GM19043 (cell line): Measurements from ENCODE around the gene PLEK2.
"Not testable (repeated sequence)": the region's sequence is repeated elsewhere in the genome, so short reads cannot be mapped to it uniquely, and the experiment has no call there.

ENCODE experiments used
- ATAC-seq: cut with Tn5 transposase; IDR thresholded peaks from one replicate; pipeline ENCODE4 v1.9.1; 2021; ENCODE audit warnings: low read depth; ENCODE audit not compliant: unreplicated experiment

PLEK2 gene

DNA sequence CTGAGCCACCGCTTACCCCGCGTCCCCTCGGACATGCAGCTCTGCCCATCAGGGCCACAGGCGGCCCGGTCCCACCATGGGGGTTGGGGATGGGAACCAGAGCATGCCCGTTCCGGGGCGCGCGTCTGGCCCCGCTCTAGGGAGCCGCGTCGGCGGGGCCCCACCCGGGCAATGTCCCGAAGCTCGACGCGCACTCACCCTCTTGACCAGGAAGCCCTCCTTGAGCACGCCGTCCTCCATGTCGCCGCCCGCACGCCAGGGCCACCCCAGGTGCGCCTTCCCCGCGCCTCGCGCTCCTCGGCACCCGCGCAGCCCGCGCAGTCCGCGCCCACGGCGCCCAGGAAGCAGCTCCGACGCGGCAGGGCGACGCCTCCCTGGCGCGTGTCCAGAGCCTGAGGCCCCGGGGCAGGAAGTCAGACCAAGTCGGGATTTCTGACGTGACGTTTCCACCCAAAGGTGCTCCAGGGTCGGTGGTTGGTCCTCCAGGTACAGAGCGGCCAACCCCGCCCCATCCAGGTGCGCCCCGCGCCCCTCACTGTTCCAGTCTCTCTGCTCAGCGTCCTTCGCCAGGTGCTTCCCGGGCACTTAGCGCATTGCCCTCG lies at the start of gene PLEK2:
Gene PLEK2, minus strand, starts transcription at position 346 of the 602 bp plus-strand sequence. Its CDS starts 106 bp downstream, at position 240.
- ATAC-seq: no peak

DNA sequence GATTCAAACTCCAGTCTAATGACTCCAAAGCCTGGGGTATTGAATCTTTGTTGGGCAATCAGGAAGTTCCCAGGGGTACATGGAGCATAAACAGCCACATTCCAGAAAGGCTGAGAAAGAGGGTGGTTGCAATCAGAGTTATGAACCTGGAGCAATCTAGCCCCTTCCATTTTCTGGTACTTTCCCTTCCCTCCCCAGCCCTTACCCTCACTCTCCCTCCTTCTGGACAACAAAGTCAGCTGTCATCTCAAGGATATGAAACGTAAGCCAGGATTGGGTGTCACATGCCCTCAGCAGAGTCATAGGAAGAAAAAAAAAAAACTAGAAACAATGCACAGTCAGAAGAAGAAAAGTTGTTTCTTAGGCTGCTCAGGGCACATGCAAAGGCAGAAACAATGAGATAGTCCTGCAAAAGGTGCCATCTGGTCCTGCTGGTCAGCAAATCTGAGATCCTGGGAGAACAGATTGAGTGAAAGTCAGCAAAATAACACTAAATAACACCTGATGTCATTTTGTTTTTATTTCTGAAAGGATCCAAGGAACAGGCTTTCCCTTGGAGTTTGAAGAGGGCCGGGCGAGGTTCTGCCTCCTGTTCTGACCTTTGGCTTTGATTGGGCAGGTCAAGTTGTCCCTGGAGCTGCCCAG lies 49.5 kb upstream of the PLEK2 start:
- ATAC-seq: no peak

- ATAC-seq: no peak
Measured at GRCh38 chr14:67459336-67459735, 47.4 kb upstream of the PLEK2 start.

GRCh38 chr14:67457782-67458181 lies 45.8 kb upstream of the PLEK2 start:
- no peak for ATAC-seq

GRCh38 chr14:67456732-67457131 lies 44.8 kb upstream of the PLEK2 start:
- no peak for ATAC-seq

- ATAC-seq: no peak
Measured at GRCh38 chr14:67453575-67454300, 41.8 kb upstream of the PLEK2 start.

DNA sequence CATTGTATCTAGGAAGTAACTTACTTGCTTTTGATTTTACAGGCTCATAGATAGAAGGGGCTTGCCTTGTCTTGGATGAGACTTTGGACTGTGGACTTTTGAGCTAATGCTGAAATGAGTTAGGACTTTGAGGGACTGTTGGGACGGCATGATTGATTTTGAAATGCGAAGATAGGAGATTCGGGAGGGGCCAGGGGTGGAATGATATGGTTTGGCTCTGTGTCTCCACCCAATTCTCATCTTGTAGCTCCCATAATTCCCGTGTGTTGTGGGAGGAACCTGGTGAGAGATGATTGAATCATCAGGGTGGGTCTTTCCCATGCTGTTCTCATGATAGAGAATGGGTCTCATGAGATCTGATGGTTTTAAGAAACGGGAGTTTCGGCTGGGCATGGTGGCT lies 39.7 kb upstream of the PLEK2 start:
- not testable (repeated sequence) for ATAC-seq

DNA sequence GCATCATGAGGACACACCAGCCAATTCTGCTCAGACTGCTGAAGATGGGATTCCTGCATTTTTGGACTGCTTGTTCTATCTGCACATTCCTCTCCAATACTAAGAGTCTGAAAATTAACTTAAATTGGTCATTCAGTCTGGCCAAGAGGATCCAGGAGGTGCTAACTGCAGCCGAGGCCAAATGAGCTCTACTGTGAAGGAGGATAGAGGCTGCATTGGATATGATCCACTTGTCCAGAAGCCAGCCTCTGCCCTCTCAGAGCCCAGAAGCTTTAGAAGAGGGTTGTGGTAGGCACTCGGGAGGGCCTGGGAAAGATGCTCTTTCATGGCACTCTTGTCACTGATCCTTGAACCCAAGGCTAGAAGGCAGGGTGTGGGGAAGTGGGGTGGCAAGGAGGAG lies 37.1 kb upstream of the PLEK2 start:
- no peak for ATAC-seq

GRCh38 chr14:67447033-67447381 lies 35.0 kb upstream of the PLEK2 start:
- ATAC-seq: no peak

- no peak for ATAC-seq
Measured at GRCh38 chr14:67446371-67447032, 34.5 kb upstream of the PLEK2 start.

- ATAC-seq: no peak
Measured at GRCh38 chr14:67444395-67444794, 32.4 kb upstream of the PLEK2 start.

DNA sequence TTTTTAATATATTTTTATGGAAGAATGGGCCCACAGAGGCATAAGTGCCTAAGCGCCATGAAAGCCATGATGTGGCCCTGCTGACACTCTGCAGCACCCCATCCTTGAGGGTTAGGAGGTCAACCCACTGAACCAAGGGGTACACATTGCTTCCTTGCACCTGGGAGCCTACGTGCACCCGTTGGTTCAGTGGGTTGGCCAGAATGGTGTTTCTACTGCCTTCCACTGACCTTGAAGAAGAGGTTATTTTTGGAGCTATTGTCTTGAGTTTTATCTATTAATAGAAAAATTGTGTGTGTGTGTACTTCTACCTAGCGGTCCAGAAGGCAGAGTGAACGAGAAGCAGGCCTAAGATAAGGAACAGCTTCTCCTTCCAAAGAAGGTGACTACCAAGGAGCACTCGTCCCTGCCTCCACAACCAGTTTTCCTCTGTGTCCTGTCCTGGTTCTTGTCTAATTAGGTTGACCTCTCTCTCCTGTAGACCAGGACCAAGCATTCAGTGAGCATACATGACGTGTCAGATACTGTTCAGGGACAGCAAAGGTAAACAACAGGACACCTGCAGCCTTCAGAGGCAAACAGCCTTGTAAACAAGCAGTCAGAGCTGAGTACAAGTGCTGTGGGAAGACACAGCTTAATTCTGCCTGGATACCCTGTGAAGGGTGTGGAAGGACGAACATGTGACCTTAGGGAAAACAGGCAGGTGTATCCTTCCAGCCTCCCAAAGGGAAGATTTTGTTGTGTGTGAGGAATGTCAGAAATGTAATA lies 30.4 kb upstream of the PLEK2 start:
- ATAC-seq: no peak

- ATAC-seq: no peak
Measured at GRCh38 chr14:67441672-67442071, 29.7 kb upstream of the PLEK2 start.

DNA sequence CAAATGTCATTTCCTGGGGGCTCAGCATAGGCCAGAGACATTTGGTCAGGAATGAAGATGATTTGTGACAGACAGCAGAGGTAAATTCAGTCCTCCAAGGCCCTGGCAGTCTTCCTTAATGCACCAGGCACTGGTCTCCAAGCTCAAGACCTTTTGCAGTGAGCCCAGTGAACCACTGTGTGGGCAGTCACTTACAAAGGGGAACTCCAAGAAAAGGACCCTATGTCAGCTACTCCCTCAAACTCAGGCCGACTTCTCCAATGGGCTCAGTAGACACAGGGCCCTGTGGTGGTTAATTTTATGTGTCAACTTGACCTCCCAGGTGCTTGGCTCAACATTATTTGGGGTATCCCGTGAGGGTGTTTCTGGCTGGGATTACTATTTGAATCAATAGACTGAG lies 29.3 kb upstream of the PLEK2 start:
- no peak for ATAC-seq

DNA sequence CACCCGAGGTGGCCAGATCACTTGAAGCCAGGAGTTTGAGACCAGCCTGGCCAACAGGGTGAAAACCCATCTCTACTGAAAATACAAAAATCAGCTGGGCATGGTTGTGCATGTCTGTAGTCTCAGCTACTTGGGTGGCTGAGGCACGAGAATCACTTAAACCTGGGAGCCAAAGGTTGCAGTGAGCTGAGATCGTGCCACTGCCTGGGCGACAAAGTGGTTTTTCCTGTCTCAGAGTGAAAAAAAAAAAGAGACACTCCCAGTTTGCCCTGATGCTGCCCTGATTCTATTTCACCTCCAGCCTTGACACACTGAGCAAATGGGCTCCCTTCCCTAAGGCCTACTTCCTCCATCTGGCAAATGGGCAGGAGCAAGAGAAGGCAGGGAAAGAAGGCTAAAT lies 28.5 kb upstream of the PLEK2 start:
- ATAC-seq: no peak

DNA sequence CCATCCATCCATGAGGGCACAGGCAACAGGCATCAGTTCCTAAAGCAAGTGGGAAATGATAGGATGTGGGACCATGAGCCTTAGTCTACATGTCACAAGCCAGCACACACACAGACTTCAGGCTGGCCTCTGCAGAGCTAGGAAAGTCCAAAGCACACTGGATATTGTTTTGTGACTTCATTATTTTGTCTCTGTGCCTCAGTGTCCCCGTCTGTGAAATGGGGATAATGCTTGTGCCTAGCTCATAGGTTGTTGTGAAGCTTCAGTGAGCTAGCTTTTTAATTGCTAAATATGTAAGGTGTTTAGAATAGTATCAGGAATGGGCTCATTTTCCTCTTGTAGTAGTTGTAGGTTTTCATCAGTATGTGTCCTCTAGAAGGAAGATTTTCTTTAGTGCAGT lies 27.0 kb upstream of the PLEK2 start:
- ATAC-seq: no peak

GRCh38 chr14:67436006-67436866 lies 24.3 kb upstream of the PLEK2 start:
- ATAC-seq: no peak

- no peak for ATAC-seq
Measured at GRCh38 chr14:67435603-67436002, 23.6 kb upstream of the PLEK2 start.

DNA sequence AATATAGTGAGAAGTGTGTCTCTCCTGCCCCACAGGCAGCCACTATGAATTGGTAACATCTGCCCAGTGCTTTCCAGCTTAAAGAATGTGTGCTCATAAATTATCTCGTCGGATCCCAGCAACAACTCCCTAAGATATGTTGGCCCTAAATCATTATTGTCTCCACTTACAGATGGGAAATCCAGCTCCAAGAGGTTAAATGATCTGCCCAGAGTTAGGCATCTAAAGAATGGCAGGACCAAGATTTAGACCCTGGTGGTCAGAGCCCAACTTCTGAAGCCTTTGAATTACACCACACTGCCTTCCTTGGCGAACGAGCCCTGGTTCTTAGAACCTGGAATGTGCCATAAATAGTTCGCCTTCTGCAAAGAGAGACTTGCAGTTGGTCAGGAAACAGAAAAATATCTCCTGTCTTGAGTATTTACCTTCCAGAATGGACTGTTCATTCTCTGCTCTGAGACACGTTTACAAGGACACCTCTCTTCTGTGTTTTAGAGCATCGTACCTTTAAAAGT lies 20.1 kb upstream of the PLEK2 start:
- ATAC-seq: no peak
